Measurements from ENCODE around the gene CBR3. TPM values are rescaled to one million over a fixed set of nuclear protein-coding genes. Genes with fewer than 3 reads are reported as not detected.

Gene CBR3
- polyA plus RNA-seq, 4 donors = 1.1 to 5.6 (median 1.7) TPM

DNA sequence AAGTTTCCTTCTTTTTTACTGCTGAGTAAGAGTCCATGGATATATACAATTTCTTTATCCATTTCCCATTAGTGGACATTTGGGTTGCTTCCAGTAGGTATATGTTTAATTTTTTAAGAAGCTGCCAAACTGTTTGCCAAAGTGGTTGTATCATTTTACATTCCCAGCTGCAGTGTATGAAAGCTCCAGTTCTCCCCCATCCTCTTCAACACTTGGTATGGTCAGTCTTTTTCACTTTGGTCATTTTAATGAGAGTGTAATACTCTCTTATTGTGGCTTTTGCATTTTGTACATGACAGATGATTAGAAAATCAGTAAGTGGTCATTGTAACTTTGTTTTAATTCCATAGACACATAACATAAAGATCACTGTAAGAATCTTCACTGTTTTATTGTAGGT is 44.3 kb downstream of the CBR3 start:
- DNase-seq (ENCODE audit: low read depth in 4 of 4, low spot score in 3 of 4) = no peak

DNA sequence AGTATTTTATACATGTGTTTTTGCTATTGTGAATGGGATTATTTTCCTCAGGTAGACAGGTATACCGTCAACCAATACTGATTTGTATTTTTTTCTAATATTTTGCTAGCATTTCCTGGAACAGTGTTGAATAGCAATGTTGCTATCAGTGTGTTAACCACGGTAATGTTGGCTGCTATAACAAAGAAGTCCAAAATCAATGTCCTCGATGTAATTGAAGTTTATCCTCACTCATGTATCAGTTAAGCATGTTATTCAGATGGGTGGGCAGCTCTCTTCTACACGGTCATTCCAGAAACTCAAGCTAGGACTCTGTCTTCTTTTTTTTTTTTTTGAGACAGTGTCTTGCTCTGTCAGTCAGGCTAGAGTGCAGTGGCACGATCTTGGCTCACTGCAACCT is 46.1 kb downstream of the CBR3 start:
- DNase-seq (ENCODE audit: low read depth in 4 of 4, low spot score in 3 of 4) = no peak

DNA sequence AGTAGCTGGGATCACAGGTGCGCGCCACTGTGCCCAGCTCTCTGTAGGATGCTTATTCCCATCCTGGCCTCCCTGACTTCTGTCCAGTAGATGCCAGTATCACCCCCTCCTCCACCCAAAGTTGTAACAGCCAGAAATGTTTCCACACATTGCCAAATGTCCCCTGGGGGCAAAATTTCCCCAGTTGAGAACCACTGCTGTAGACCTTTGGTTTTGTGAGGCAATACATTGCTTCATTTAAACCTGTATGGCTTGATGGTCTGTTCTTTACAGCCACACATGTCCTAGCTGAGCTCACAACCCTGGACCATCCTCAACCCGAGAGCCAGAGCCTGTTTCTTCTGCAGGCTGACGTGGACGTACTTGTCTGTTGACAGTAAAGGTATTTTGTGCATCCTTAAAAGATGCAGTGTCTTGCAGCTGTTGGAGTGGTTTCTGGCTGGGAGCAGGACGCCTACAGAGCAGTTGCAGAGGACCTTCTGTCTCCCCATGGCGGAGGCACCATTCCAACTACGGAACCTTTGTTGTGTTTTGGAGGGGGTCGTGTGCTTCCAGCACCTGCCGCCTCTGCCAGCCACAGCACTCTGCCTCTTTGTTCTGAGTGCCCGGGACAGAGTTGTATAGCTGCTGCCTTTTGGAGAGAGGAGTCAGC is 48.4 kb downstream of the CBR3 start:
- DNase-seq (ENCODE audit: low read depth in 4 of 4, low spot score in 3 of 4) = no peak

GRCh38 chr21:36184545-36184944 is 49.7 kb downstream of the CBR3 start:
- no peak for DNase-seq (ENCODE audit: low read depth in 4 of 4, low spot score in 3 of 4)

- no peak for DNase-seq (ENCODE audit: low read depth in 4 of 4, low spot score in 3 of 4)
These were observed 50.6 kb downstream of the CBR3 start for GRCh38 chr21:36185523-36185922.

DNA sequence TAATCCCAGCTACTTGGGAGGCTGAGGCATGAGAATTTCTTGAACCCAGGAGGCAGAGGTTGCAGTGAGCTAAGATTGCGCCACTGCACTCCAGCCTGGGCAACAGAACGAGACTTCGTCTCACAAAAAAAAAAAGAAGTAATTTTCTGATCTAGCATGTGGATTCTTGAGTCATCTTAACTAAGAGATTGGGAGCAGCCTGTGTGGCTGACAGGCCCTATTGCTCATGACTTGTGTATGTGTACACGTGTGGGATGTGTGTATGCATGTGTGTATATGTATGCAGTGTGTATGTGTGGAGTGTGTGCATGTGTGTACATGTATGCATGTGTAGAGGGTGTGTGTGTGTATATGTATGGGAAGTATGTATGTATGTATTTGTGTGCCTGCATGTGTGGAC is 51.2 kb downstream of the CBR3 start:
- DNase-seq (ENCODE audit: low read depth in 4 of 4, low spot score in 3 of 4) = no peak

GRCh38 chr21:36186506-36187399 is 51.9 kb downstream of the CBR3 start:
- DNase-seq (ENCODE audit: low read depth in 4 of 4, low spot score in 3 of 4) = no peak

DNA sequence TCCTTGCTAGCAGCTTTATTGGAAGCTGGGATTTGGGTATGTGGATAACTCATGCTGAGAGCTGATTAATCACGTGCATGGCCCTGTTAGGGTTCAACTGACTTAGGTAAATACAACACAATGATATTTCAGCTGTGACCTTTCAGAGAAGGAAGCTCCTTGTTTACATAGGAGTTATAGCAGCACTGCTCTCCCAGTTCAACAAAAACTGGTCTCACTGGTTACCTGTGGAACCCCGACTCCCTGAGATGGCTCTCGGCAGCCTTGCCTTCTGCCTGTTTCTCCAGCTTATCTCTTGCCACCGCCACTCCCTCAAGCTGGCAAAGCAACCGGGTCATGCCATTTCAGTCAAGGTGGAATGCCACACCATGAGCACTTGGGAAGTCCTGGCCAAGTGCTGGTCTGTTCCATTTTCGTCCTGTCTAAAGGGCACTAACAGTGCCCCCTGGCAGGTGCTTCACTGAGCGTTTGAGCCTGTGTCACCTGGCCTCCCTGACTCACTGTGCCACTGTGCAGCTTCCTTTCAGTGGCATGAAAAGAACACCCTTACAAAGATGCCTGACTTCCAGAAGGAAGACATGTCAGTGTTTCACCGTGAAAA is 53.3 kb downstream of the CBR3 start:
- DNase-seq (ENCODE audit: low read depth in 4 of 4, low spot score in 3 of 4) = no peak

- no peak for DNase-seq (ENCODE audit: low read depth in 4 of 4, low spot score in 3 of 4)
These were observed 54.1 kb downstream of the CBR3 start for GRCh38 chr21:36188937-36189336.

DNA sequence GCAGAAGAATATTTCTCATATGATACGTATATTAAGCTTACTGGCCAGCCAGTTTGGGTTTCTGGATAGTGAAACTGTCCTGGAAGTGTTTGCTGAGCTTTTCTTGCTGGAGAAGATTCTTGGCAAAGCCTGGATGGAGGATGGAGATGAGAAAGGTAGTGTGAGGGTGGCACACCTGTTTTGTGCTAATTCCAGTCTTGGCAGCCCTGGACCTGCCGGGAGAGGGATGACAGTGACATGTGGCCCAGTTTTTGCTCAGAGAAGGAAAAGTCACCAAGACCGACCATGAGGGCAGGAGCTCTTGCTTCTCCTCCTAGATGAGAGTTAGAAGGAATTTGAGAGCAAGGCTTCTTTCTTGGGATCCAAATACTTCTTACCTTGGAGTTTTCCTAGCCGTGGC is 55.9 kb downstream of the CBR3 start:
- no peak for DNase-seq (ENCODE audit: low read depth in 4 of 4, low spot score in 3 of 4)

GRCh38 chr21:36193200-36193599 is 58.3 kb downstream of the CBR3 start:
- no peak for DNase-seq (ENCODE audit: low read depth in 4 of 4, low spot score in 3 of 4)

- no peak for DNase-seq (ENCODE audit: low read depth in 4 of 4, low spot score in 3 of 4)
These were observed 59.1 kb downstream of the CBR3 start for GRCh38 chr21:36194024-36194423.

GRCh38 chr21:36195613-36196012 is 60.7 kb downstream of the CBR3 start:
- DNase-seq (ENCODE audit: low read depth in 4 of 4, low spot score in 3 of 4) = no peak

Other genes with a start within 250 kb of the CBR3 start
- 10 to 100 TPM; 18.1 to 41.7 (median 33.8) TPM for gene SETD4, start 74.6 kb upstream of the CBR3 start, polyA plus RNA-seq (ENCODE audit: insufficient read length in 4 of 4)
- 10 to 100 TPM; 32.0 to 64.5 (median 61.8) TPM for gene CBR1, start 65.1 kb upstream of the CBR3 start, polyA plus RNA-seq (ENCODE audit: insufficient read length in 4 of 4)
- 1 to 10 TPM; 4.8 to 8.2 (median 6.1) TPM for gene DOP1B, start 21.7 kb downstream of the CBR3 start, polyA plus RNA-seq (ENCODE audit: insufficient read length in 4 of 4)
- 10 to 100 TPM; 38.0 to 41.2 (median 38.9) TPM for gene MORC3, start 185.1 kb downstream of the CBR3 start, polyA plus RNA-seq (ENCODE audit: insufficient read length in 4 of 4)